Upper lobe of left lung (tissue), 4 donors: ENCODE results near the gene UGT1A8.

Experiments used
- POLR2AphosphoS5 ChIP-seq, 2 donors: sonication (generic); formaldehyde crosslinking; IDR thresholded peaks; one replicate each; pipeline ENCODE4 v1.5.1; 2017; ENCODE audit warnings: antibody characterized with exemption in 2 of 2
- TF ChIP-seq, protein P1 (sequence below), 6 experiments: fragments of 450-650 bp in 4 of 6; fragments of 200-600 bp in 2 of 6; sonication (generic) in 2 of 6; IDR thresholded peaks; one replicate each; pipeline ENCODE4 v1.5.1; 2016 to 2019; ENCODE audit warnings: antibody characterized with exemption in 6 of 6

DNA sequence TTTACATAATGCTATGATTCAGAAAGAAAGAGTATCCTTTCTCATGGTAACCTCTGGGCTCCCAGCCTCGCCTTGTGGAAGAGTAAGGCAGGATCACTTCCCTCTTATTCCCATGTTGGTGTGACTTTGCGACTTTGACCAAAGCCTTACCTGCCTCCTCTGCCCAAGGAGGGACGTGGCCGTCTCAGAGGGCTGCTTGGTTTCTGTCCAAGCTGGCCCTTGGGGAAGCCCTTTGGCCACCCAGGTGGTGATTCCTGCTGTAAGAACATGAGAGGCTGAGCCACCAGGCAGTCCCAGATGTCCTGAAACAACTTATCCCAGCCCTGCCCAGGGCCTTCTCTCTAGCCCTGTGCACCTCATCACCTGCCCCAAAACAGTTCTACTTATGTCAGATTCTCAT, 81.3 kb downstream of the UGT1A8 start:
- TF ChIP-seq, protein P1, sequence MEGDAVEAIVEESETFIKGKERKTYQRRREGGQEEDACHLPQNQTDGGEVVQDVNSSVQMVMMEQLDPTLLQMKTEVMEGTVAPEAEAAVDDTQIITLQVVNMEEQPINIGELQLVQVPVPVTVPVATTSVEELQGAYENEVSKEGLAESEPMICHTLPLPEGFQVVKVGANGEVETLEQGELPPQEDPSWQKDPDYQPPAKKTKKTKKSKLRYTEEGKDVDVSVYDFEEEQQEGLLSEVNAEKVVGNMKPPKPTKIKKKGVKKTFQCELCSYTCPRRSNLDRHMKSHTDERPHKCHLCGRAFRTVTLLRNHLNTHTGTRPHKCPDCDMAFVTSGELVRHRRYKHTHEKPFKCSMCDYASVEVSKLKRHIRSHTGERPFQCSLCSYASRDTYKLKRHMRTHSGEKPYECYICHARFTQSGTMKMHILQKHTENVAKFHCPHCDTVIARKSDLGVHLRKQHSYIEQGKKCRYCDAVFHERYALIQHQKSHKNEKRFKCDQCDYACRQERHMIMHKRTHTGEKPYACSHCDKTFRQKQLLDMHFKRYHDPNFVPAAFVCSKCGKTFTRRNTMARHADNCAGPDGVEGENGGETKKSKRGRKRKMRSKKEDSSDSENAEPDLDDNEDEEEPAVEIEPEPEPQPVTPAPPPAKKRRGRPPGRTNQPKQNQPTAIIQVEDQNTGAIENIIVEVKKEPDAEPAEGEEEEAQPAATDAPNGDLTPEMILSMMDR (IDR thresholded peaks at IDR 0.05), result no peak
- TF ChIP-seq POLR2AphosphoS5 (IDR thresholded peaks at IDR 0.05), result no peak
